Calu3 (cell line): ENCODE data around the gene TTC39A. TPM values are rescaled to one million over a fixed set of nuclear protein-coding genes. Genes with fewer than 3 reads are reported as not detected.

Source experiments
- BruUV-seq: library from RNA; stranded (reverse); fragments of 400-500 nt; replicated peaks from 2 replicates; lab custom pipeline; 2021; lab: Mats Ljungman, UMichigan
- CTCF ChIA-PET: fragments of 300-600 bp; sonication (Branson Sonifier 250); formaldehyde crosslinking; loops from one replicate; lab custom pipeline; 2022; ENCODE audit warnings: antibody characterized with exemption; lab: Charles Lee
- DNase-seq: peaks from one replicate; pipeline ENCODE4 v3.0.0; 2022
- H3K27ac Mint-ChIP-seq: one replicate; pipeline ENCODE4 v1.8.0; 2022; ENCODE audit warnings: mixed read lengths; ENCODE audit not compliant: unreplicated experiment
- H3K27me3 Mint-ChIP-seq: one replicate; pipeline ENCODE4 v1.8.0; 2022; ENCODE audit warnings: mixed read lengths; ENCODE audit not compliant: unreplicated experiment
- H3K36me3 Mint-ChIP-seq: one replicate; pipeline ENCODE4 v1.8.0; 2022; ENCODE audit warnings: mild to moderate bottlenecking, moderate library complexity, mixed read lengths; ENCODE audit not compliant: insufficient read depth, unreplicated experiment
- H3K4me1 Mint-ChIP-seq: one replicate; pipeline ENCODE4 v1.8.0; 2022; ENCODE audit warnings: mild to moderate bottlenecking, low read depth, mixed read lengths; ENCODE audit not compliant: unreplicated experiment
- H3K4me3 Mint-ChIP-seq: one replicate; pipeline ENCODE4 v1.8.0; 2022; ENCODE audit warnings: mild to moderate bottlenecking, low read depth, moderate library complexity, mixed read lengths; ENCODE audit not compliant: unreplicated experiment
- H3K9me3 Mint-ChIP-seq: one replicate; pipeline ENCODE4 v1.8.0; 2022; ENCODE audit warnings: low read depth, mixed read lengths; ENCODE audit not compliant: unreplicated experiment
- CTCF ChIP-seq: fragments of 200-600 bp; IDR thresholded peaks from one replicate; pipeline ENCODE4 v1.8.0; 2022; ENCODE audit warnings: antibody characterized with exemption; ENCODE audit not compliant: unreplicated experiment
- intact Hi-C: fragments of 100-400 bp; cut with micrococcal nuclease; formaldehyde crosslinking; loops from one replicate; pipeline ENCODE4 v1.10.0; 2022; ENCODE audit not compliant: unreplicated experiment
- total RNA-seq: library from RNA; stranded (reverse); gene quantifications from 2 replicates; pipeline ENCODE4 v1.2.3, GENCODE V29; 2022

Gene TTC39A
- total RNA-seq, 1 experiment from 2014 or later, result 18.8 TPM

- Mint-ChIP-seq H3K36me3 (peaks cover 19% of the 10 kb centered on the region), H3K4me3 (peak overlapping the region; percentile 75), H3K9me3 (no peaks in the 10 kb centered on the region), H3K27ac (peak overlapping the region; percentile 36), H3K4me1 (peaks cover 36% of the 10 kb centered on the region), H3K27me3 (no peaks in the 10 kb centered on the region)
- no peak for TF ChIP-seq CTCF
- DNase-seq, result peak; percentile 37
- BruUV-seq, result no TSS peak
- CTCF ChIA-PET, result no interaction called here
- intact Hi-C loops, result no loop called here
These were observed 678 bp downstream of the TTC39A start for GRCh38 chr1:51329443-51330325.

- H3K4me3 Mint-ChIP-seq, result peak overlapping the region; percentile 75
- H3K4me1 Mint-ChIP-seq, result peaks cover 34% of the 10 kb centered on the region
- BruUV-seq, result no TSS peak
- H3K9me3 Mint-ChIP-seq, result no peaks in the 10 kb centered on the region
- H3K36me3 Mint-ChIP-seq, result peaks cover 19% of the 10 kb centered on the region
- intact Hi-C loops, result no loop called here
- H3K27me3 Mint-ChIP-seq, result no peaks in the 10 kb centered on the region
- CTCF ChIA-PET, result no interaction called here
- no peak overlapping the region for H3K27ac Mint-ChIP-seq
- no peak for DNase-seq
- TF ChIP-seq CTCF, result no peak
These were observed 1.4 kb downstream of the TTC39A start for GRCh38 chr1:51328926-51329325.

- no peaks in the 10 kb centered on the region for H3K27me3 Mint-ChIP-seq
- H3K4me1 Mint-ChIP-seq, result peaks cover 34% of the 10 kb centered on the region
- no peak for DNase-seq
- no peaks in the 10 kb centered on the region for H3K9me3 Mint-ChIP-seq
- H3K4me3 Mint-ChIP-seq, result no peak overlapping the region
- intact Hi-C loops, result no loop called here
- no peak for TF ChIP-seq CTCF
- peaks cover 19% of the 10 kb centered on the region for H3K36me3 Mint-ChIP-seq
- peak overlapping the region; percentile 2 for H3K27ac Mint-ChIP-seq
- BruUV-seq, result TSS peak; percentile 60
- CTCF ChIA-PET, result no interaction called here
These were observed 2.1 kb downstream of the TTC39A start for GRCh38 chr1:51328279-51328678.

GRCh38 chr1:51327386-51327785, 3.0 kb downstream of the TTC39A start:
- intact Hi-C loops, result no loop called here
- no peaks in the 10 kb centered on the region for H3K27me3 Mint-ChIP-seq
- H3K36me3 Mint-ChIP-seq, result peaks cover 19% of the 10 kb centered on the region
- no peaks in the 10 kb centered on the region for H3K9me3 Mint-ChIP-seq
- no peak overlapping the region for H3K27ac Mint-ChIP-seq
- CTCF ChIA-PET, result no interaction called here
- no TSS peak for BruUV-seq
- TF ChIP-seq CTCF, result no peak
- peaks cover 34% of the 10 kb centered on the region for H3K4me1 Mint-ChIP-seq
- H3K4me3 Mint-ChIP-seq, result no peak overlapping the region
- DNase-seq, result no peak
